ENCODE results near the gene RABGGTA. TPM values are rescaled to one million over a fixed set of nuclear protein-coding genes. Genes with fewer than 3 reads are reported as not detected.

RABGGTA gene
- total and polyA plus RNA-seq, 2 experiments from 2014 or later, result 17.6 to 20.7 TPM

DNA sequence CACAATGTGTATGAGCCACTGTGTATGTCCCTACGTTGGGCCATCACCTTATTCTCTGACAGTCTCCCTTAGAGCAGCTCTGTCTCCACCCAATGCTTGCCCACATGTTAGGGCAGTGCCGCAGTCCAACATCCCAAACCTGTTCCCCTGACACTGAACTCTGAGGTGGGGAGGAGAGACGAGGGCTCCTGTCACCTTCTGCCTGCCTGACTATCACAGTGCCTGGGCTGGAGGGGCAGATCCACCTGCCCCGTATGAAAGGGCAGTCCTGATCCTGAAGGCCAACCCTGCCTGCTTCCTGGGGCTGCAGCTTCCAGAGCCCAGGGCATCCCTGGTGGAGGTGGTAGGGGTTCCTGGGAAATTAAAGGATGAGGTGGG is 10.6 kb downstream of the RABGGTA start:
- Histone ChIP-seq H2AFZ (no peak overlapping the region), H3K4me1 (ENCODE audit: insufficient read depth) (no peaks in the 10 kb centered on the region), H3K4me3 (no peak overlapping the region), H3K27me3 (ENCODE audit: insufficient read depth) (no peaks in the 10 kb centered on the region), H3K36me3 (ENCODE audit: insufficient read depth) (no peaks in the 10 kb centered on the region), H3F3A (replicated peaks; ENCODE audit: low read depth) (no peaks in the 10 kb centered on the region), H4K20me1 (replicated peaks; ENCODE audit: insufficient read depth) (no peaks in the 10 kb centered on the region), H3K27ac (ENCODE audit: low read depth) (no peak overlapping the region), H3K79me2 (replicated peaks; ENCODE audit: insufficient read depth) (no peaks in the 10 kb centered on the region), H3K9me2 (ENCODE audit: insufficient read depth) (no peaks in the 10 kb centered on the region), H3K4me2 (no peak overlapping the region)
- H3K27ac Mint-ChIP-seq, result no peak overlapping the region
- H3K4me1 Mint-ChIP-seq, result peaks cover 7% of the 10 kb centered on the region; the same call in 2 of the 3 replicates
- H3K9me3 Mint-ChIP-seq, result no peaks in the 10 kb centered on the region
- no peaks in the 10 kb centered on the region for H3K36me3 Mint-ChIP-seq (ENCODE audit: low read depth)
- ATAC-seq (no peak), DNase-seq (ENCODE audit: low spot score) (no peak)
- TF ChIP-seq, protein P1, sequence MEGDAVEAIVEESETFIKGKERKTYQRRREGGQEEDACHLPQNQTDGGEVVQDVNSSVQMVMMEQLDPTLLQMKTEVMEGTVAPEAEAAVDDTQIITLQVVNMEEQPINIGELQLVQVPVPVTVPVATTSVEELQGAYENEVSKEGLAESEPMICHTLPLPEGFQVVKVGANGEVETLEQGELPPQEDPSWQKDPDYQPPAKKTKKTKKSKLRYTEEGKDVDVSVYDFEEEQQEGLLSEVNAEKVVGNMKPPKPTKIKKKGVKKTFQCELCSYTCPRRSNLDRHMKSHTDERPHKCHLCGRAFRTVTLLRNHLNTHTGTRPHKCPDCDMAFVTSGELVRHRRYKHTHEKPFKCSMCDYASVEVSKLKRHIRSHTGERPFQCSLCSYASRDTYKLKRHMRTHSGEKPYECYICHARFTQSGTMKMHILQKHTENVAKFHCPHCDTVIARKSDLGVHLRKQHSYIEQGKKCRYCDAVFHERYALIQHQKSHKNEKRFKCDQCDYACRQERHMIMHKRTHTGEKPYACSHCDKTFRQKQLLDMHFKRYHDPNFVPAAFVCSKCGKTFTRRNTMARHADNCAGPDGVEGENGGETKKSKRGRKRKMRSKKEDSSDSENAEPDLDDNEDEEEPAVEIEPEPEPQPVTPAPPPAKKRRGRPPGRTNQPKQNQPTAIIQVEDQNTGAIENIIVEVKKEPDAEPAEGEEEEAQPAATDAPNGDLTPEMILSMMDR (conservative IDR thresholded peaks at IDR 0.05; ENCODE audit: low read depth in 2 of 2), result no peak
- no peak for TF ChIP-seq ZNF114 (CRISPR knock-in tag; IDR thresholded peaks at IDR 0.05)
- TF ChIP-seq STAT1 (IDR thresholded peaks at IDR 0.05; ENCODE audit: unreplicated experiment), result no peak
- TF ChIP-seq NANOG (IDR thresholded peaks at IDR 0.05; ENCODE audit: borderline replicate concordance), result no peak
- TF ChIP-seq ZNF331 (CRISPR knock-in tag; IDR thresholded peaks at IDR 0.05; ENCODE audit: low read depth), result no peak
- TF ChIP-seq, protein P2, sequence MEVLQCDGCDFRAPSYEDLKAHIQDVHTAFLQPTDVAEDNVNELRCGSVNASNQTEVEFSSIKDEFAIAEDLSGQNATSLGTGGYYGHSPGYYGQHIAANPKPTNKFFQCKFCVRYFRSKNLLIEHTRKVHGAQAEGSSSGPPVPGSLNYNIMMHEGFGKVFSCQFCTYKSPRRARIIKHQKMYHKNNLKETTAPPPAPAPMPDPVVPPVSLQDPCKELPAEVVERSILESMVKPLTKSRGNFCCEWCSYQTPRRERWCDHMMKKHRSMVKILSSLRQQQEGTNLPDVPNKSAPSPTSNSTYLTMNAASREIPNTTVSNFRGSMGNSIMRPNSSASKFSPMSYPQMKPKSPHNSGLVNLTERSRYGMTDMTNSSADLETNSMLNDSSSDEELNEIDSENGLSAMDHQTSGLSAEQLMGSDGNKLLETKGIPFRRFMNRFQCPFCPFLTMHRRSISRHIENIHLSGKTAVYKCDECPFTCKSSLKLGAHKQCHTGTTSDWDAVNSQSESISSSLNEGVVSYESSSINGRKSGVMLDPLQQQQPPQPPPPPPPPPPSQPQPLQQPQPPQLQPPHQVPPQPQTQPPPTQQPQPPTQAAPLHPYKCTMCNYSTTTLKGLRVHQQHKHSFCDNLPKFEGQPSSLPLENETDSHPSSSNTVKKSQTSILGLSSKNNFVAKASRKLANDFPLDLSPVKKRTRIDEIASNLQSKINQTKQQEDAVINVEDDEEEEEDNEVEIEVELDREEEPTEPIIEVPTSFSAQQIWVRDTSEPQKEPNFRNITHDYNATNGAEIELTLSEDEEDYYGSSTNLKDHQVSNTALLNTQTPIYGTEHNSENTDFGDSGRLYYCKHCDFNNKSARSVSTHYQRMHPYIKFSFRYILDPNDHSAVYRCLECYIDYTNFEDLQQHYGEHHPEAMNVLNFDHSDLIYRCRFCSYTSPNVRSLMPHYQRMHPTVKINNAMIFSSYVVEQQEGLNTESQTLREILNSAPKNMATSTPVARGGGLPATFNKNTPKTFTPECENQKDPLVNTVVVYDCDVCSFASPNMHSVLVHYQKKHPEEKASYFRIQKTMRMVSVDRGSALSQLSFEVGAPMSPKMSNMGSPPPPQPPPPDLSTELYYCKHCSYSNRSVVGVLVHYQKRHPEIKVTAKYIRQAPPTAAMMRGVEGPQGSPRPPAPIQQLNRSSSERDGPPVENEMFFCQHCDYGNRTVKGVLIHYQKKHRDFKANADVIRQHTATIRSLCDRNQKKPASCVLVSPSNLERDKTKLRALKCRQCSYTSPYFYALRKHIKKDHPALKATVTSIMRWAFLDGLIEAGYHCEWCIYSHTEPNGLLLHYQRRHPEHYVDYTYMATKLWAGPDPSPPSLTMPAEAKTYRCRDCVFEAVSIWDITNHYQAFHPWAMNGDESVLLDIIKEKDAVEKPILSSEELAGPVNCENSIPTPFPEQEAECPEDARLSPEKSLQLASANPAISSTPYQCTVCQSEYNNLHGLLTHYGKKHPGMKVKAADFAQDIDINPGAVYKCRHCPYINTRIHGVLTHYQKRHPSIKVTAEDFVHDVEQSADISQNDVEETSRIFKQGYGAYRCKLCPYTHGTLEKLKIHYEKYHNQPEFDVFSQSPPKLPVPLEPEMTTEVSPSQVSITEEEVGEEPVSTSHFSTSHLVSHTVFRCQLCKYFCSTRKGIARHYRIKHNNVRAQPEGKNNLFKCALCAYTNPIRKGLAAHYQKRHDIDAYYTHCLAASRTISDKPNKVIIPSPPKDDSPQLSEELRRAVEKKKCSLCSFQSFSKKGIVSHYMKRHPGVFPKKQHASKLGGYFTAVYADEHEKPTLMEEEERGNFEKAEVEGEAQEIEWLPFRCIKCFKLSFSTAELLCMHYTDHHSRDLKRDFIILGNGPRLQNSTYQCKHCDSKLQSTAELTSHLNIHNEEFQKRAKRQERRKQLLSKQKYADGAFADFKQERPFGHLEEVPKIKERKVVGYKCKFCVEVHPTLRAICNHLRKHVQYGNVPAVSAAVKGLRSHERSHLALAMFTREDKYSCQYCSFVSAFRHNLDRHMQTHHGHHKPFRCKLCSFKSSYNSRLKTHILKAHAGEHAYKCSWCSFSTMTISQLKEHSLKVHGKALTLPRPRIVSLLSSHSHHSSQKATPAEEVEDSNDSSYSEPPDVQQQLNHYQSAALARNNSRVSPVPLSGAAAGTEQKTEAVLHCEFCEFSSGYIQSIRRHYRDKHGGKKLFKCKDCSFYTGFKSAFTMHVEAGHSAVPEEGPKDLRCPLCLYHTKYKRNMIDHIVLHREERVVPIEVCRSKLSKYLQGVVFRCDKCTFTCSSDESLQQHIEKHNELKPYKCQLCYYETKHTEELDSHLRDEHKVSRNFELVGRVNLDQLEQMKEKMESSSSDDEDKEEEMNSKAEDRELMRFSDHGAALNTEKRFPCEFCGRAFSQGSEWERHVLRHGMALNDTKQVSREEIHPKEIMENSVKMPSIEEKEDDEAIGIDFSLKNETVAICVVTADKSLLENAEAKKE (CRISPR knock-in tag; IDR thresholded peaks at IDR 0.05), result no peak
- TF ChIP-seq REST (IDR thresholded peaks at IDR 0.05; ENCODE audit: unreplicated experiment), result no peak
- H3K27me3 Mint-ChIP-seq (ENCODE audit: insufficient read depth, low read depth, poor library complexity), result peaks cover 13% of the 10 kb centered on the region
- no peak overlapping the region for H3K4me3 Mint-ChIP-seq

Data from GM23338 (cell line).